Dermis microvascular lymphatic vessel endothelial cell (primary cell): ENCODE data around the gene HOXA2. TPM values are rescaled to one million over a fixed set of nuclear protein-coding genes. Genes with fewer than 3 reads are reported as not detected.
A peak's percentile ranks its signal among the peaks of the same experiment; 100 is the strongest.

Experiments
- DNase-seq, 2 donors: peaks; one replicate each; pipeline versions ENCODE4 v3.0.0 to v3.0.0-alpha.2; 2010; ENCODE audit warnings: low read depth in 2 of 2
- total RNA-seq: library from RNA; depleted of rRNA; stranded (reverse); fragments of >200 nt; gene quantifications from 2 replicates; pipeline ENCODE4 v1.2.1, GENCODE V29; 2014

The HOXA2 gene
- total RNA-seq, 1 donor from 2014 or later, result 0.39 TPM

- DNase-seq, result peak in 1 of 2 donors; percentile 94
These were observed 10.8 kb upstream of the HOXA2 start for GRCh38 chr7:27112955-27113949.

GRCh38 chr7:27112361-27112760, 9.9 kb upstream of the HOXA2 start:
- peak in 1 of 2 donors; percentile 50 for DNase-seq

GRCh38 chr7:27111751-27112277, 9.3 kb upstream of the HOXA2 start:
- no peak for DNase-seq

GRCh38 chr7:27111042-27111750, 8.7 kb upstream of the HOXA2 start:
- peak in 1 of 2 donors; percentile 78 for DNase-seq

GRCh38 chr7:27110186-27111031, 7.9 kb upstream of the HOXA2 start:
- DNase-seq, result no peak

GRCh38 chr7:27109466-27110185, 7.1 kb upstream of the HOXA2 start:
- no peak for DNase-seq

- DNase-seq, result peak in 1 of 2 donors; percentile 77
These were observed 6.1 kb upstream of the HOXA2 start for GRCh38 chr7:27108390-27109127.

- peak in 1 of 2 donors; percentile 39 for DNase-seq
These were observed 5.2 kb upstream of the HOXA2 start for GRCh38 chr7:27107391-27108381.

- DNase-seq, result no peak
These were observed 4.4 kb upstream of the HOXA2 start for GRCh38 chr7:27106901-27107240.

GRCh38 chr7:27106181-27106900, 3.9 kb upstream of the HOXA2 start:
- peak in 1 of 2 donors; percentile 64 for DNase-seq

- no peak for DNase-seq
These were observed 3.0 kb upstream of the HOXA2 start for GRCh38 chr7:27105301-27106031.

- no peak for DNase-seq
These were observed 2.0 kb upstream of the HOXA2 start for GRCh38 chr7:27104341-27105058.

GRCh38 chr7:27103489-27104226, 1.2 kb upstream of the HOXA2 start:
- no peak for DNase-seq

GRCh38 chr7:27101957-27102580, 414 bp downstream of the HOXA2 start:
- DNase-seq, result no peak

GRCh38 chr7:27101171-27101956, 1.1 kb downstream of the HOXA2 start:
- no peak for DNase-seq
